Upper lobe of right lung (tissue), 1 donor: Measurements from ENCODE around the gene GPC5. TPM values are rescaled to one million over a fixed set of nuclear protein-coding genes. Genes with fewer than 3 reads are reported as not detected.
A peak's percentile ranks its signal among the peaks of the same experiment; 100 is the strongest.

ENCODE experiments used
- ATAC-seq: fragments of 200-7000 bp; cut with Tn5 transposase; one replicate; pipeline ENCODE4 v1.9.1; 2020; ENCODE audit warnings: mild to moderate bottlenecking, moderate library complexity
- DNase-seq: peaks from one replicate; pipeline ENCODE4 v3.0.0-alpha.2; 2020
- H3K27ac ChIP-seq: fragments of 200-600 bp; one replicate; pipeline ENCODE4 v1.8.0; 2022
- H3K27me3 ChIP-seq: fragments of 200-600 bp; one replicate; pipeline ENCODE4 v1.8.0; 2022; ENCODE audit warnings: mild to moderate bottlenecking
- H3K36me3 ChIP-seq: fragments of 200-600 bp; one replicate; pipeline ENCODE4 v1.8.0; 2022
- H3K4me1 ChIP-seq: fragments of 200-600 bp; one replicate; pipeline ENCODE4 v1.8.0; 2022
- H3K4me3 ChIP-seq: fragments of 200-600 bp; one replicate; pipeline ENCODE4 v1.8.0; 2022; ENCODE audit warnings: mild to moderate bottlenecking
- H3K9me3 ChIP-seq: fragments of 200-600 bp; one replicate; pipeline ENCODE4 v1.8.0; 2022
- CTCF ChIP-seq: fragments of 200-600 bp; IDR thresholded peaks from one replicate; pipeline ENCODE4 v1.8.0; 2022; ENCODE audit warnings: antibody characterized with exemption
- intact Hi-C: fragments of 100-400 bp; cut with DNase I; formaldehyde crosslinking; loops from one replicate; pipeline ENCODE4 v1.11.0; 2022
- total RNA-seq: library from RNA; stranded (reverse); fragmentation: NEBNext Ultra II Directional; extraction: Animal tissue kit (Norgen Biotek cat#: 25700); gene quantifications from one replicate; pipeline ENCODE4 v1.2.1, GENCODE V29; 2021
- donor health status: DM: no; HTN: yes; CAD: no; lungs with severe emphysema.

The GPC5 gene
- total RNA-seq, 1 donor from 2014 or later, result 8.1 TPM

DNA sequence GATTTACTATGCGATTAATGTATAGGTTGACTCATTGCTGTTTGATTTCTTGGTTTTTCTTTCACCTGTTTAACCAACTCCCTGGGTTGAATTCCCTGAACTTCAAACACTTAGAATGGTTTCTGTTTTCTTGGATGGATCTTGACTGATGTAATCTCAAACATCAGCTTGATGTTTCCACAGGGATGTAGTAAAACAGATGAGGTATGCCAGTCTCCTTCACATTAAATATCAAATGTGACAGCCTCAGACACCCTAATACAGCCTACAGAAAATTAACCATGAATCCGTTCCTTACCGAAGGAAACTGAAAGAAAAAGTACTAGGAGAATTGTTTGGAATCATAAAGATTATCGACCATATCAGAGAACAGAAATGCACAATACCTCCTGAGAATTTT is 631.2 kb downstream of the GPC5 start:
- H3K4me1 ChIP-seq, result no peaks in the 10 kb centered on the region
- H3K4me3 ChIP-seq, result no peak overlapping the region
- no peaks in the 10 kb centered on the region for H3K27me3 ChIP-seq
- no peak overlapping the region for H3K27ac ChIP-seq
- intact Hi-C loops, result no loop called here
- TF ChIP-seq CTCF, result no peak
- ATAC-seq (no peak), DNase-seq (no peak)
- no peaks in the 10 kb centered on the region for H3K9me3 ChIP-seq
- H3K36me3 ChIP-seq, result no peaks in the 10 kb centered on the region

- no peak overlapping the region for H3K27ac ChIP-seq
- ATAC-seq (no peak), DNase-seq (no peak)
- no peaks in the 10 kb centered on the region for H3K4me1 ChIP-seq
- intact Hi-C loops, result no loop called here
- H3K9me3 ChIP-seq, result no peaks in the 10 kb centered on the region
- no peaks in the 10 kb centered on the region for H3K36me3 ChIP-seq
- H3K4me3 ChIP-seq, result no peak overlapping the region
- TF ChIP-seq CTCF, result no peak
- H3K27me3 ChIP-seq, result no peaks in the 10 kb centered on the region
These were observed 640.5 kb downstream of the GPC5 start for GRCh38 chr13:92038905-92039304.

GRCh38 chr13:92042522-92042921 is 644.1 kb downstream of the GPC5 start:
- Histone ChIP-seq H3K27ac (no peak overlapping the region), H3K4me1 (no peaks in the 10 kb centered on the region), H3K9me3 (no peaks in the 10 kb centered on the region), H3K4me3 (no peak overlapping the region), H3K36me3 (no peaks in the 10 kb centered on the region), H3K27me3 (no peaks in the 10 kb centered on the region)
- DNase-seq (no peak), ATAC-seq (no peak)
- intact Hi-C loops, result no loop called here
- TF ChIP-seq CTCF, result no peak

DNA sequence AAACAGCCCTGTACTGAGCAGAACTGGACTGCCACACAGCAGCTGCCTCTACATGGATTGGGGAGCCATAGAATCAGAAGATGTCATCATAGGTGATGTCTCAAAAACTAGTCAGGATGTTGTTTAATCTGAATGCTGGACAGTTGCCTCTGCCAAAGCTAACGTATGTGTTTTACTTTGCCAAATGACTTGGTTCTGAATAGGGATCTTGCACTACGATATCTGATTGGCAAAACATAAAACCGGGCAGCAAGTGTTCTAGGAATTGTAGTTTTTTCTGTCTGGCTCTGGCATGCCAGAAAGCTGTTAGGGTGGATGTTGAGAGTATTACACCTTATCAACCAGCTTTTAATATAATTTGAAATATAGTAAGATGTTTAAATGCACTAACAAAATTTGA is 645.9 kb downstream of the GPC5 start:
- DNase-seq, result no peak
- no peak for ATAC-seq
- TF ChIP-seq CTCF, result no peak

GRCh38 chr13:92054389-92054788 is 656.0 kb downstream of the GPC5 start:
- no peak for DNase-seq
- Histone ChIP-seq H3K4me3 (no peak overlapping the region), H3K27me3 (no peaks in the 10 kb centered on the region), H3K27ac (no peak overlapping the region), H3K9me3 (no peaks in the 10 kb centered on the region), H3K36me3 (no peaks in the 10 kb centered on the region), H3K4me1 (no peaks in the 10 kb centered on the region)
- no peak for ATAC-seq
- intact Hi-C loops, result no loop called here
- no peak for TF ChIP-seq CTCF

More for the DNA sequence above, 645.9 kb downstream of the GPC5 start:
- Histone ChIP-seq H3K27me3 (no peaks in the 10 kb centered on the region), H3K4me1 (no peaks in the 10 kb centered on the region), H3K4me3 (no peak overlapping the region), H3K9me3 (no peaks in the 10 kb centered on the region), H3K36me3 (no peaks in the 10 kb centered on the region), H3K27ac (no peak overlapping the region)
- intact Hi-C loops, result no loop called here

DNA sequence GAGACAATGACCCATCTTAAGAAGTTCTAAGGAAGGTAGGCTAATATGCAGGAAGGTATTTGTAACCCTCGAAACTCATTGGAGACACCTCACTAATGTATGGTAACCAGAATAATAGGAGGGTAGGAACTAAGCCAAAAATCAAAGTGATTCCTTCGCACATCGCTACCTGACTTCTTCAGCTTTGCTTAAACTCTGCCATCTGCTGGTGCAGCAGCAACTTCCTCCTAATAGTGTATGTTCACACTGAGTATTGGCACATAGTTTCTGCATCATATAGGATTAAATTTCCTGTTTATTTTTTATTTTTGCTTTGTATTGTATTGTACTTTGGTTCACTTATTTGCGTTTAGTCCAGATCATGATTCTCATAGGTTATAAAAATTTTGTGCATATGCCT is 676.2 kb downstream of the GPC5 start:
- DNase-seq (no peak), ATAC-seq (peak; percentile 33)
- Histone ChIP-seq H3K4me1 (no peaks in the 10 kb centered on the region), H3K27ac (no peak overlapping the region), H3K27me3 (no peaks in the 10 kb centered on the region), H3K9me3 (no peaks in the 10 kb centered on the region), H3K36me3 (no peaks in the 10 kb centered on the region), H3K4me3 (no peak overlapping the region)
- TF ChIP-seq CTCF, result peak; percentile 40
- intact Hi-C loops, result no loop called here
